ENCODE data around the gene TOPORS.

Gene TOPORS

GRCh38 chr9:32500768-32501167 is 51.6 kb downstream of the TOPORS start:
- DNase-seq, result no peak

DNA sequence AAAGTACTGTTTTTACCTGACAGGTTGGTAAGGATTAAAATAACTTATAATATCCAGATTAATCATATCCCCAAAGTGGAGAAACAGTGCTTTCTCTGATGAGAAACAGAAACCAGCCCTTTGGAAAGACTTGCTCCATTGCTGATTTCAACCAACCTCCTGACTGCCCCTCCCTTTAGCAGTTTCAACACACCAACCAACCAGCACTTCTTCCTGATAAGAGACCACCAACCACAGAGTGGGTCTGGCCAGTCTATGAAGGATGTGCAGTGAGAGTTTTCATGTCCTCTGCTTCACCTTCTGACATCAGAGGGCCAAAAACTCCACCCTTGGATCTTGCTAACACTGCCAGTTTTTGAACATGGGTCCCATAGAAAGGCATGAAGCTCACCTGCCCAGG is 54.5 kb downstream of the TOPORS start:
- DNase-seq, result no peak

DNA sequence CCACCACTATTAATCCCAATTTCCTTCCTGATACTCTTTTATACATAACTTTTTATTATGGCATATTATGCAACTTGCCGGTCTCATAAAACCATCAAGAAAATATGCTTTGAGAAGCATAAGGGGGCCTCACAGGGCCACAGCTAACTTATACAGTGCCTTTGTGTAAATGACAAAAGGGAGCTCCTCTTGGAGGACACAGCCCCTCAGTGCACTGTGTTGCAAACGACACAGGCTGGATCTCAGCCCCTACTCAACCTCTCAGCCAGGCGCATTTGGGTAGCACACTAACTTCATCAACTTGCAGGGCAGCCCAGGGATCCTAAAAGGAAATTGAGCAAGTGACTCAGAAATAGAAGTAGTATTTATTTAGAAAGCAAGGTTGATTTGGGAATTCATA is 61.8 kb downstream of the TOPORS start:
- no peak for DNase-seq
